Amniotic stem cell (primary cell): ENCODE measurements around the gene RPL18A.

Source experiments
- DNase-seq: peaks from one replicate; lab custom pipeline; 2025; lab: John Stamatoyannopoulos, UW

RPL18A gene

DNA sequence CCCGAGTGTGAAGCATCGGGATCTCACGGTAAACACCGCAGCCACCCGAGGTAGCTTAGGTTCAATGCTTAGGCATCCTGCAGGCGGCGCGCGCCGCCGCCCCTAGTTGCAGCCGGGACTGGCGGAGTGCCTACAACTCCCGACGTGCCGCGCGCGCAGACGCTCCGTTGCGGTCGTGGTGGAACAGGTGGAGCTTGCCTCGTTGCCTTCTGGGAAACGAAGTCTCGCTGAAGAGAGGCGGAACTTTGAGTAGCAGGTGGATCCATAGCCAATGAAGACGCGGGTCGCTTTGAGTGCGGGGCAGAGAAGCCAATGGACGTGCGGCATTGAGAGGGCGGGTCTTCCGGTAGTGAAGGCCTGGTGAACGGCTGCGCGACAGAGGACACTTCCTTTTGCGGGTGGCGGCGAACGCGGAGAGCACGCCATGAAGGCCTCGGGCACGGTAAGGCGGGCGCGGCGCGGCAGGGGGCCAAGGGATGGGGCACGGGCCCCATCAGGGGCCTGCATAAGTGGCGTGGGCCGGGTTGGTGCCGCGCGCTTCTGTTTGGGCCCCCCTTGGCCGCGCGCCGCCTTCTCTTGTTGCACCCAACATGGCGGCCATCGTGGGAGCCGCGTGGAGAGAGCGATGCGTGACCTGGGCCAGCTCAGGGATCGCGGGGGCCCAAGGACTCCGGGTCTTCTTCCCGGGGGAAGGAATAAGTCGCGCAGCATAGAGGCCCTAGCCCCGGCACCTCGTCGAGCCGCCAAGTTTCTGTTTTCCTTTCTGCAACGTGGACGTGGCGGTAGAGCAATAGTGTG lies at the start of gene RPL18A:
Gene RPL18A (plus strand): TSS at position 378 of the 798 bp plus-strand sequence. CDS start 47 bp downstream, at position 425.
- peak; percentile 99 for DNase-seq

DNA sequence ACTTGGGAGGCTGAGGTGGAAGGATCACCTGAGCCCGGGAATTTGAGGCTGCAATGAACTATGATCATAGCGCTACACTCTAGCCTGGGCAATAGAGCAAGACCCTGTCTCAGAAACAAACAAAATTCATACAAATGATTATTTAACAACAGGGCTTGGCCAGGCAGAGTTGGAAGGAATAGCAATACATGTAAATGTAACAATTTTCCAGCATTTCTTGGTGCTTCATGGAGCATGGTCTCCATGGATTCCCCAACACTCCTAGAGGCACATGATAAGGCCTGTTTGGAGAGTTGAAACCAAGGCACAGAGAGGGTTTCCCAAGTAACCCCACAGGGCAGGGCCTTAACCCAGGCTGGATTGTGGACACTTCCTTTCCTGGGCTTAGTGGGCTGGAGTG lies 48.6 kb upstream of the RPL18A start:
- DNase-seq: no peak

- no peak for DNase-seq
Measured at GRCh38 chr19:17811681-17812080, 48.0 kb upstream of the RPL18A start.

- DNase-seq: no peak
Measured at GRCh38 chr19:17812099-17812498, 47.6 kb upstream of the RPL18A start.

DNA sequence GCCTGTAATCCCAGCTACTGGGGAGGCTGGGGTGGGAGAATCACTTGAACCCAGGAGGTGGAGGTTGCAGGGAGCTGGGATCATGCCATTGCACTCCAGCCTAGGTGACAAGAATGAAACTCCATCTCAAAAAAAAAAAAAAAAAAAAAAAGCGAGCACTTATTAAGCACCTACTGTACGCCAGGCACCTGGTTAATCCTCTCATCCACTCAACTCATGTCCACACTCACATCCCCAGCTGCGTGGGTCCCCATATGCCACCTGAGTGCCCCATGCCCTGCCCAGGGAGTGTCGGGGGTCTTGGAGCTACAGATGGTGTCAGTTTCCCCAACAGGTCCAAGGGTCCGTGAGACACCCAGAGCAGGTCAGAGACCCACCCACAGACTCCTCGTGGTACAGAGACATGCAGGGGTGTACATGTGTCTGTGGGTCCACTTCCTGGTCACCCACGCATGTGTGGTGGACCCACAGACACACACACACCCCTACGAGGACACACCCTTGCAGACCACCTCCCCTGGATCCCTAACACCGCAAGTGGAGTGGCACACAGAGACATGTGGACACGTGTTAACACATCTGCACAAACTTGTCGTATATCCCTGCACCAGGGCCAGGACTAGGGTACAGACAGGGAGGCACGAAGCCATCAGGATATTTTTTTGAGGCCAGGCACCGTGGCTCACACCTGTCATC lies 41.9 kb upstream of the RPL18A start:
- no peak for DNase-seq

- DNase-seq: no peak
Measured at GRCh38 chr19:17821190-17821589, 38.5 kb upstream of the RPL18A start, which contains the start of gene INSL3. INSL3 (minus strand) TSS chr19:17821519; CDS start chr19:17821506, 13 bp downstream.

- DNase-seq: no peak
Measured at GRCh38 chr19:17824339-17824738, 35.4 kb upstream of the RPL18A start.

GRCh38 chr19:17826508-17827056 lies 33.1 kb upstream of the RPL18A start:
- no peak for DNase-seq

DNA sequence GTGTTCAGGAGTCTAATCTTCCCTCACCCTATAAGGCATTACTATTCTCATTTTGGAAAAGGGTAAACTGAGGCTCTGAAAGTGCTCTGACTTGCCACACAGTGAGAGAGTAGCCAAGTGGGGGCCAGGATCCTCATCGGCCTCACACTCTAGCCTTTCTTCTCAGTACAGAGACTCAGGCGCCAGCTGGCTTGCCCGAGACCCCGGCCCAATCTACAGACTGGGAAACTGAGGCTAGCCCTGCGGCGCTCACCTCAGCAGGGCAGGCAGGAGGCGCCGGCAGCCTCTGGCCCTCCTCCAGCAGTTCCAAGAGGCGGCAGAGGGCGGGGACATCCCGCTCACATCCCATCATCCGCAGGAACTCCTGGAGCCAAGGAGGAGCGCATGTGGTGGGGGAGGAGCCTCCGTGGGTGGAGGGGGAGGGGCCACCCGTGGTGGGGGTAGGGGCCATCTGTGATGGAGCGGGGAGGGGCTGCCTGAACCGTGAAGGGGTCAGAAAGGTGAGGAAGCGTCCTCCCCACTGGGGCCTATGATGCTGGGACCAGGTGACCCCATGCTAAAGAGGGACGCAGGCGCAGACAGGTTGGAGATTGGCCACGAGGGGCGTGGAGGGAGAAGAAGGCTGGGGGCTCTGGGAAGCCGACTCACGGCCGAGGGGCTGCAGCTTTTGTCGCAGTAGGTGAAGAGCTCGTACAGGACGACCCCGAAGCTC lies 29.7 kb upstream of the RPL18A start:
- DNase-seq: no peak

- DNase-seq: no peak
Measured at GRCh38 chr19:17830567-17831418, 28.9 kb upstream of the RPL18A start.

GRCh38 chr19:17831419-17831888 lies 28.3 kb upstream of the RPL18A start:
- no peak for DNase-seq

DNA sequence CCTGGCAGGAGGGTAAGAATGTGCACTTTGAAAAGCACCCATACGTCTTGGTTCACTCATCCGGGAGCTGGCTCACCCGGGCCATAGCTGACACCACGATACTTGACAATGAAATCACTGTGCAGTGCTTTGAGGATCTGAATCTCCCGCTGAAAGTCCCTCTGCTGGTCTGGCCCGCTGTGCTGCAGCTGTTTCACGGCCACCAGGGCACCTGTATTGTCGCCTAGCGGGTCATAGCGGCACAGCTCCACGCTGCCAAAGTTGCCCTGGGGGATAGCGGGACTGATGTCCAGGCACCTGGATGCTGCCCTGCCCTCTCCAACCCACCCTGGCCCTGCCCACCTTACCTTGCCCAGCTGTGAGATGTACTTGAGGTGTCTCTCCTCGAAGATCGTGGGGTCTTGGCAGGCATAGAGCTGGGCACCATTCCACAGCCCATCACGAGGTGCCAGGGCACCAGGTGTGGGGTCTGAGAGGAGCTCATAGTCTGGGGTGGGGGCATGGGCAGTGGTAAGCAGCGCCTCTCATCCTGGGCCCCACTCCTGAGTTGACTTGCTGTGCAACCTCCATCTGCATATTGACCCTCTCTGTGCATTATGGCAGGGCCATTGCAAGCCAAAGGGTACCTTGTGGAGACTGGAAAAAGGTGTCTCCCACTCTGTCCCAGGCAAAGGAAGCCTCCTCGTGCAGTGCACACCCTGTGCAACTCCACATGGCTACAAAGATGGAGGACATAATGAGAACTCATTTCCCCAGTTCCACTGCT lies 27.1 kb upstream of the RPL18A start:
- no peak for DNase-seq

- DNase-seq: no peak
Measured at GRCh38 chr19:17834350-17835181, 25.1 kb upstream of the RPL18A start.

- no peak for DNase-seq
Measured at GRCh38 chr19:17835182-17836006, 24.3 kb upstream of the RPL18A start.

DNA sequence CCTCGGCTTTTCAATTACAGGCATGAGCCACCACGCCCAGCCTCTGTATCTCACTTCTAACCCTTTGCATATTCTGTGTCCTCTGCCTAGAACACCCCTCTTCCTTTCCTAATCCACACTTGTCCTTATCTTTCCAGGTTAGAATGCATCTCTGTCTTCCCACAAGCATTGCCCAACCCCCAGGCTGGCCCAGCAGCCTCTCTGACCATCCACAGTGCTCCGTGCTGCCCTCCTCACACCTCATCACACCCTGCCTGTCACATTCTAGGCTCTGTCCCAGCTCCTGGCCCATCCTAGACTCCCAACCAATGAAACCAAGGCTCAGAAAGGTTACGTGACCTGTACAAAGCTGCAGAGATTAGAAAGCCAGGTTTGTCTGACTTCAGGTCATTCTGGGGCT lies 23.2 kb upstream of the RPL18A start:
- DNase-seq: no peak

DNA sequence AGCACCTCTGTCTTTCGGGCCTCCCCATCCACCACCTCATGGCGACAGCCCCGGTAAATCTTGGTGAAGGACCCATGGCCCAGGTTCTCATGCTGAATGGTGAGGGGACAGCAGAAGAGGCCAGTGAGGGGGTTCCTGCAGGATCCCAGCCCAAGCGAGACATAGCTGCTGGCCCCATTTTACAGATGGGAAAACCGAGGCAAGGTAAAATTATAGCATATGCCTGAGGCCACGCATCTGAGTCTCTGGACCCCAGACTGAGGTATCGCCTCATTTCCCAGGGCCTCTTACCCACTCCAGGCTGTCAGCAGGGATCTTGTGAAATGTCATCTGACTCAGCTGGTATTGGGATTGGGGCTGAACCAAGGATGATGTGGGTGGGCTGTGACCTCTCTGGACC lies 21.7 kb upstream of the RPL18A start:
- no peak for DNase-seq

GRCh38 chr19:17840019-17840418 lies 19.7 kb upstream of the RPL18A start:
- no peak for DNase-seq

DNA sequence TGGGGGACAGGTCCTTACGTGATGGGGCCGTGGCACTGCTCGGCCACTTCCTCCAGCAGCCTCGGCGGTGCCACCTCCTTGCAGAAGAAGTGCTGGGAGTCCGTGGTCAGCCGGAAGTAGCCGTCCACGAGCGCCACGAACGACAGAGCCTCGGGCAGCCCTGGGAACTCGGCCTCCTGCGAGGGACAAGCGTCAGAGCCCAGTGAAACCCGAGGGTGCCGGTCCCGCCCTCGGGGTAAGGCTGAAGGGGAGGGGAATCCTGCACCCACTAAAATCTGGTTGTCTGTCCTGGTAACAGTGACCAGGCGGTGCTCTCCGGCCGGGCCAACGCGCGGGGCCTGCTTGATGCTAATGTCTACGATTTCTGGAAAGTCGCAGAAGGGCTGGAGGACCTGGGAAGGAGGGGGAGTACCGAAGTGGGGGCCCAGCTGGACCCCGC lies 18.3 kb upstream of the RPL18A start:
- no peak for DNase-seq
